Mesendoderm (in vitro differentiated cells): ENCODE data around the gene GNLY.

Experiments used
- DNase-seq: peaks from one replicate; pipeline ENCODE4 v3.0.0; 2013
- H2AK5ac ChIP-seq: 2 replicates; pipeline ENCODE4 v1.6.1; 2013; ENCODE audit warnings: low read length, inconsistent platforms
- H2BK120ac ChIP-seq: 2 replicates; pipeline ENCODE4 v1.6.1; 2013; ENCODE audit warnings: low read depth, mild to moderate bottlenecking, low read length, moderate library complexity, mixed read lengths
- H2BK15ac ChIP-seq: replicated peaks from 2 replicates; pipeline ENCODE4 v1.6.1; 2013; ENCODE audit warnings: low read depth, mild to moderate bottlenecking, moderate library complexity
- H2BK5ac ChIP-seq: 2 replicates; pipeline ENCODE4 v1.6.1; 2013; ENCODE audit warnings: low read length, inconsistent platforms
- H3K18ac ChIP-seq: 2 replicates; pipeline ENCODE4 v1.6.1; 2013; ENCODE audit warnings: mild to moderate bottlenecking, low read length, mixed read lengths
- H3K23ac ChIP-seq: one replicate; pipeline ENCODE4 v1.6.1; 2013; ENCODE audit warnings: low read length
- H3K27ac ChIP-seq: 2 replicates; pipeline ENCODE4 v1.5.1; 2013; ENCODE audit warnings: low read depth, mild to moderate bottlenecking, inconsistent platforms, low read length, moderate library complexity
- H3K27me3 ChIP-seq: 2 replicates; pipeline ENCODE4 v1.6.1; 2013; ENCODE audit warnings: low read length, control low read depth, mild to moderate bottlenecking, inconsistent platforms; ENCODE audit not compliant: insufficient read depth, poor library complexity
- H3K36me3 ChIP-seq: 2 replicates; pipeline ENCODE4 v1.6.1; 2013; ENCODE audit warnings: low read length, inconsistent platforms; ENCODE audit not compliant: control insufficient read depth, insufficient read depth
- H3K4ac ChIP-seq: one replicate; pipeline ENCODE4 v1.6.1; 2013; ENCODE audit warnings: low read depth, mild to moderate bottlenecking, low read length, moderate library complexity
- H3K4me1 ChIP-seq: 2 replicates; pipeline ENCODE4 v1.6.1; 2013; ENCODE audit warnings: low read depth, low read length, inconsistent platforms; ENCODE audit not compliant: control insufficient read depth
- H3K4me2 ChIP-seq: 2 replicates; pipeline ENCODE4 v1.6.1; 2013; ENCODE audit warnings: low read length
- H3K4me3 ChIP-seq: 2 replicates; pipeline ENCODE4 v1.5.1; 2013; ENCODE audit warnings: mild to moderate bottlenecking, low read length
- H3K56ac ChIP-seq: one replicate; pipeline ENCODE4 v1.6.1; 2013; ENCODE audit warnings: low read length
- H3K79me1 ChIP-seq: 2 replicates; pipeline ENCODE4 v1.6.1; 2013; ENCODE audit warnings: low read length, inconsistent platforms
- H3K79me2 ChIP-seq: 2 replicates; pipeline ENCODE4 v1.6.1; 2013; ENCODE audit warnings: mild to moderate bottlenecking, low read length; ENCODE audit not compliant: control insufficient read depth, insufficient read depth
- H3K9ac ChIP-seq: 2 replicates; pipeline ENCODE4 v1.6.1; 2013; ENCODE audit warnings: low read length, inconsistent platforms
- H4K5ac ChIP-seq: one replicate; pipeline ENCODE4 v1.6.1; 2013; ENCODE audit warnings: low read length
- H4K8ac ChIP-seq: one replicate; pipeline ENCODE4 v1.6.1; 2013; ENCODE audit warnings: low read depth, mild to moderate bottlenecking, control low read depth, low read length, moderate library complexity
- WGBS: extraction: QIAGEN DNeasy Blood & Tissue Kit; methylation state at CpG from one replicate; pipeline ENCODE4 v1.1.7; 2013; ENCODE audit warnings: low lambda C conversion rate, missing lambda C conversion rate; ENCODE audit not compliant: insufficient coverage; ENCODE audit errors: extremely low coverage; 5-methylcytosine and 5-hydroxymethylcytosine counted together

The GNLY gene

GRCh38 chr2:85733121-85733960 lies 39.2 kb downstream of the GNLY start:
- no peak overlapping the region for H2BK5ac ChIP-seq
- H3K9ac ChIP-seq, result no peak overlapping the region
- WGBS, result no CpG with 5 or more reads among the region's 18 CpGs
- no peaks in the 10 kb centered on the region for H3K79me1 ChIP-seq
- no peaks in the 10 kb centered on the region for H3K36me3 ChIP-seq
- no peak overlapping the region for H4K5ac ChIP-seq
- no peaks in the 10 kb centered on the region for H3K27me3 ChIP-seq
- H3K18ac ChIP-seq, result no peak overlapping the region
- no peak overlapping the region for H3K56ac ChIP-seq
- H2BK15ac ChIP-seq, result no peak overlapping the region
- no peaks in the 10 kb centered on the region for H3K79me2 ChIP-seq
- H2AK5ac ChIP-seq, result no peak overlapping the region
- no peak overlapping the region for H3K4me3 ChIP-seq
- H4K8ac ChIP-seq, result no peak overlapping the region
- H3K23ac ChIP-seq, result no peak overlapping the region
- H3K27ac ChIP-seq, result no peak overlapping the region
- H3K4ac ChIP-seq, result no peak overlapping the region
- no peak overlapping the region for H2BK120ac ChIP-seq
- no peak for DNase-seq
- H3K4me1 ChIP-seq, result no peaks in the 10 kb centered on the region
- H3K4me2 ChIP-seq, result no peak overlapping the region

DNA sequence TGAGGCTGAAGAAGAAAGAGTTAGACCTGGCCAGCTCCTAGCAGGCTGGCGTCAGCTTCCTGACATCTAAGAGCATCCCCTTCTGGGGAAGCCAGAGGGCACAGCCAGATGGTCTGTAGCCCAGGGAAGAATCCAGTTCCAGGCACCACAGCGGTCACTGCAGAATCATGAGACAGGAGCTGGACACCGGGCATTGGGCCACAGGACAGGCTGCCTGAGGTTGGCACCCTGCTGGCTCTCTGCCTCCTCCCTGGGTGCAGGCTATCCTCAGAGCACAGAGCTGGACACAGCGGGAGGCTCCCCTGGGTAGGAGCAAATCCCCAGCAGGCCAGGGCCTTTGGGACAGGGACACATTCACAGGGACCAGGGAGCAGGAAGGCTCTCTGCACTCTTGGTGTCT lies 39.9 kb downstream of the GNLY start:
- no CpG with 5 or more reads among the region's 4 CpGs for WGBS
- H3K56ac ChIP-seq, result no peak overlapping the region
- no peak overlapping the region for H3K4me2 ChIP-seq
- H2AK5ac ChIP-seq, result no peak overlapping the region
- H3K79me1 ChIP-seq, result no peaks in the 10 kb centered on the region
- no peak for DNase-seq
- H2BK15ac ChIP-seq, result no peak overlapping the region
- no peaks in the 10 kb centered on the region for H3K27me3 ChIP-seq
- no peak overlapping the region for H2BK120ac ChIP-seq
- no peak overlapping the region for H4K5ac ChIP-seq
- no peaks in the 10 kb centered on the region for H3K36me3 ChIP-seq
- no peak overlapping the region for H3K27ac ChIP-seq
- no peak overlapping the region for H3K23ac ChIP-seq
- no peaks in the 10 kb centered on the region for H3K79me2 ChIP-seq
- H4K8ac ChIP-seq, result no peak overlapping the region
- H3K9ac ChIP-seq, result no peak overlapping the region
- H3K4ac ChIP-seq, result no peak overlapping the region
- H3K4me3 ChIP-seq, result no peak overlapping the region
- H2BK5ac ChIP-seq, result no peak overlapping the region
- H3K18ac ChIP-seq, result no peak overlapping the region
- H3K4me1 ChIP-seq, result no peaks in the 10 kb centered on the region

DNA sequence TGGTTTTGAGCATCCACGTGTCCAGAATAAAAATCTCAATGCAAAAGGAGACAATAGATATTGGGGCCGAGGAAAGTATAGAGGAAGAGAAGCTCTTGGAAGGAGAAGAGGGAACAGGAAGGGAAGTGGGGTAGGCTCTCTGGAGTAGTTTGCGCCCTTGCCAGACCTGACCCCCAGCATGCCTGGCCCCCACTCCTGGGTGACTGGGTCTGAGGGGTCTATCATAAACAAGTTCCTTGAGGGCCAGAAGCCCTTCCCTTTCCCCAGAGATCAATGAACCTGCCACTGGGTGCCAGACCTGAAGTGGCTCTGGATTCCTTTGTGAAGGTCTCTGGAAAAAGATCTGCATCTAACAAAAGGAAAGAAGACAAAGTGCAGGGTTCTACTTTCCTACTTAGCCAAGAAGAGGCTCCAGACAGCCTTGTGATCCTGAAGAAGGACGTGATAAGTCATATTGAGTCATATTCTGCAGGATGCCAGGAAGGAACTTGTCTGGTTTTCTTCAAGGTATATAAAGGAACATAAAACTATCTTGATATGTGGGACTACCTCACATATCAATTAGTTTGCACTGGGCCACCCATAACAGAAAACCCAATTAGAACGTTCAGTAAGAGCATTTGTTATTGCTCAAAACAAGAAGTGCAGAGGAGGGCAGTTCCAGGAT lies 40.9 kb downstream of the GNLY start:
- Histone ChIP-seq H3K79me1 (no peaks in the 10 kb centered on the region), H2AK5ac (no peak overlapping the region), H3K4ac (no peak overlapping the region), H3K9ac (no peak overlapping the region), H2BK5ac (no peak overlapping the region), H2BK120ac (no peak overlapping the region), H3K79me2 (no peaks in the 10 kb centered on the region), H3K4me3 (no peak overlapping the region), H3K27me3 (no peaks in the 10 kb centered on the region), H3K27ac (no peak overlapping the region), H2BK15ac (no peak overlapping the region), H3K4me2 (no peak overlapping the region), H4K8ac (no peak overlapping the region), H3K23ac (no peak overlapping the region), H3K4me1 (no peaks in the 10 kb centered on the region), H3K36me3 (no peaks in the 10 kb centered on the region), H4K5ac (no peak overlapping the region), H3K18ac (no peak overlapping the region), H3K56ac (no peak overlapping the region)
- WGBS, result no CpG with 5 or more reads among the region's 5 CpGs
- no peak for DNase-seq

- H3K4me1 ChIP-seq, result no peaks in the 10 kb centered on the region
- H3K23ac ChIP-seq, result no peak overlapping the region
- H3K79me2 ChIP-seq, result no peaks in the 10 kb centered on the region
- H3K27ac ChIP-seq, result no peak overlapping the region
- DNase-seq, result peak; percentile 76
- H2BK15ac ChIP-seq, result no peak overlapping the region
- H3K79me1 ChIP-seq, result no peaks in the 10 kb centered on the region
- no peak overlapping the region for H3K4ac ChIP-seq
- H3K4me2 ChIP-seq, result no peak overlapping the region
- no peak overlapping the region for H2BK5ac ChIP-seq
- no peak overlapping the region for H3K18ac ChIP-seq
- H3K9ac ChIP-seq, result no peak overlapping the region
- no peak overlapping the region for H2BK120ac ChIP-seq
- no peaks in the 10 kb centered on the region for H3K27me3 ChIP-seq
- H3K36me3 ChIP-seq, result no peaks in the 10 kb centered on the region
- no peak overlapping the region for H3K56ac ChIP-seq
- no peak overlapping the region for H2AK5ac ChIP-seq
- H4K8ac ChIP-seq, result no peak overlapping the region
- no peak overlapping the region for H3K4me3 ChIP-seq
- no peak overlapping the region for H4K5ac ChIP-seq
These were observed 41.5 kb downstream of the GNLY start for GRCh38 chr2:85735691-85736090.

GRCh38 chr2:85736456-85737355 lies 42.5 kb downstream of the GNLY start:
- no peak overlapping the region for H2BK5ac ChIP-seq
- no peak overlapping the region for H3K18ac ChIP-seq
- H3K4me3 ChIP-seq, result no peak overlapping the region
- no peak overlapping the region for H3K9ac ChIP-seq
- no peak overlapping the region for H3K4ac ChIP-seq
- no peaks in the 10 kb centered on the region for H3K27me3 ChIP-seq
- no peak overlapping the region for H3K4me2 ChIP-seq
- no peaks in the 10 kb centered on the region for H3K4me1 ChIP-seq
- DNase-seq, result no peak
- no peak overlapping the region for H2BK120ac ChIP-seq
- H3K27ac ChIP-seq, result no peak overlapping the region
- H3K56ac ChIP-seq, result no peak overlapping the region
- WGBS, result no CpG with 5 or more reads among the region's 7 CpGs
- no peak overlapping the region for H2AK5ac ChIP-seq
- H3K36me3 ChIP-seq, result no peaks in the 10 kb centered on the region
- H3K23ac ChIP-seq, result no peak overlapping the region
- H2BK15ac ChIP-seq, result no peak overlapping the region
- no peaks in the 10 kb centered on the region for H3K79me2 ChIP-seq
- no peak overlapping the region for H4K5ac ChIP-seq
- H3K79me1 ChIP-seq, result no peaks in the 10 kb centered on the region
- H4K8ac ChIP-seq, result no peak overlapping the region
